ENCODE data around the gene SLC12A8. TPM values are rescaled to one million over a fixed set of nuclear protein-coding genes. Genes with fewer than 3 reads are reported as not detected.

SLC12A8 gene
- total and polyA plus RNA-seq, 10 of the 15 experiments (the other 5 are each of a cell fraction or from before 2014, with no cell fraction given), result 2.5 to 71.6 (median 50.1) TPM

DNA sequence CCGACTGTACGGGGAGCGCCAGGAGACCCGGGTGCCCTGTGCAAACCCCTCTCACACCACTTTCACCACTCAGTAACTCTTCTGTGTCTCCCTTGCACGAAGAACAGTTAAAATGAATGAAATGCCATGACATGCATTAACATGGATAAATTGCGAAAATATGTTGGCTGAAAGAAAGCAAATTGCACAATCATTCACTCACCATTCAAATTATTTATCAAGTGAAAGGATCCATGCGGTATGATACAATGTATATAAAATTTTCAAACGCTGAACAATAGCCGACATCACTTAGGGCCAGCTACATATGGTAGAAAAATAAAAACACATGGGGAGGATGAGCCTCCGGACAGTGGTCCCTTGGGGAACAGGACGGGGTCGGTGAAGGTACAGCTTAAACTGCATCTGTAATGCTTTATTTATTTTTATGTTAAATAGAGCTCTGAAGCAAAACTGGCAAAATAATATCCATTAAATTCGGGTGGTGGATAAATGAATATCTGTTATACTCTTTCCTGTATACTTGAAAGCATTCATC, 45.9 kb downstream of the SLC12A8 start (continued):
- TF ChIP-seq, protein P1, sequence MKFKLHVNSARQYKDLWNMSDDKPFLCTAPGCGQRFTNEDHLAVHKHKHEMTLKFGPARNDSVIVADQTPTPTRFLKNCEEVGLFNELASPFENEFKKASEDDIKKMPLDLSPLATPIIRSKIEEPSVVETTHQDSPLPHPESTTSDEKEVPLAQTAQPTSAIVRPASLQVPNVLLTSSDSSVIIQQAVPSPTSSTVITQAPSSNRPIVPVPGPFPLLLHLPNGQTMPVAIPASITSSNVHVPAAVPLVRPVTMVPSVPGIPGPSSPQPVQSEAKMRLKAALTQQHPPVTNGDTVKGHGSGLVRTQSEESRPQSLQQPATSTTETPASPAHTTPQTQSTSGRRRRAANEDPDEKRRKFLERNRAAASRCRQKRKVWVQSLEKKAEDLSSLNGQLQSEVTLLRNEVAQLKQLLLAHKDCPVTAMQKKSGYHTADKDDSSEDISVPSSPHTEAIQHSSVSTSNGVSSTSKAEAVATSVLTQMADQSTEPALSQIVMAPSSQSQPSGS (IDR thresholded peaks at IDR 0.05; ENCODE audit: low read length), result no peak
- TF ChIP-seq TCF7 (IDR thresholded peaks at IDR 0.05; ENCODE audit: borderline replicate concordance) (no peak), NFYA (IDR thresholded peaks at IDR 0.05; ENCODE audit: borderline replicate concordance, low read depth, low read length) (no peak)

DNA sequence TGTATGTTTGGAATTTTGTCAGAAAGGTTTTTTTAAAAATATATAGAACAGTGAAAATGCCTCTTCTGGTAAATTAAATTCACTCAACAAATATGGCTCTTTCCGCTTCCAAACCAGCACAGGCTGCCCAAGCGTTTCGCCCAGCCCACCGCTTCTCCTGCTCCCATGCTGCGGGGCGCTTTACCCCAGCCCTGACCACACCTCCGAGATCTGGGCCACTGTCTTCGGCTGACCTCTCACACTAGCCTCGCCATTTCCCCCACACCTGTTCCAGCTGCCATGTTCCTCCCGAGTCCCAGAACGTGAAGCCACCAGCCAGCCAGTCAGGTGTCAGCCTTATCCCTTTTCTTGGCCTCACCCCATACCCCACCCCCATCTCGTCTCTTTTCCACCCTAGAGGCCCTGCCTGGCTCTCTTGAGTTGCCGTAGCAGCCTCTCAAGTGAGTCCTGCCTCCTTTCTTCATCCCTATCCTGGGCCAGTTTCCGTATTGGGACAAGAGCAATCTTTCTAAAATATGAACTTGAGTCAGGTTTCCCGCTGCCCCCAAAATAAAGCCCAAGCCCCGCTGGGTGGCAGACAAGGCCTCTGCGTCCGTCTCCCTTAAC, 46.5 kb downstream of the SLC12A8 start:
- no peak overlapping the region for H3K4me2 ChIP-seq (ENCODE audit: control insufficient read depth, insufficient read depth)
- H3K9ac ChIP-seq (ENCODE audit: control insufficient read depth, insufficient read depth, low read length), result no peak overlapping the region
- H3K4me3 ChIP-seq, result no peak overlapping the region
- H3K36me3 ChIP-seq (ENCODE audit: control insufficient read depth in 2 of 2, insufficient read depth in 2 of 2, low read length in 1 of 2), result no peaks in the 10 kb centered on the region
- in situ Hi-C loops (cut with MboI), result no loop called here
- H3K79me2 ChIP-seq (ENCODE audit: control insufficient read depth, insufficient read depth, low read length), result no peaks in the 10 kb centered on the region
- no peak overlapping the region for H2AFZ ChIP-seq (ENCODE audit: control insufficient read depth, low read depth, low read length)
- SMC1A ChIA-PET (ENCODE audit: uncharacterized antibody, unreplicated experiment), result interaction anchor here (1.0 to 1.8 kb wide), 3 partner anchors 13 to 237 kb away, joined by 3 to 10 read pairs (median 3); no protein-coding TSS in a partner anchor
- RAD21 ChIA-PET (ENCODE audit: unreplicated experiment), result interaction anchor here (1.5 kb wide), 1 partner anchor 170 kb away, joined by 5 read pairs; no protein-coding TSS in a partner anchor
- CTCF ChIA-PET, result interaction anchor here (1.3 to 2.2 kb wide), 4 partner anchors 9 to 238 kb away, joined by 3 to 5 read pairs (median 4); no protein-coding TSS in a partner anchor
- DNase-seq (ENCODE audit: low read depth, low spot score) (no peak), FAIRE-seq (no peak), ATAC-seq (no peak)
- intact Hi-C loops (cut with micrococcal nuclease; ENCODE audit: unreplicated experiment), result loop anchor here (10.0 kb wide), 1 partner anchor 241 kb away; no protein-coding TSS in a partner anchor
- 92% methylated on average over 18 of the region's 18 CpGs for WGBS (ENCODE audit: insufficient coverage, insufficient replicate concordance, low lambda C conversion rate, missing lambda C conversion rate)
- BruUV-seq (replicated peaks), result no TSS peak
- no peaks in the 10 kb centered on the region for H3K27me3 ChIP-seq (replicated peaks in 1 of 2; ENCODE audit: control insufficient read depth in 2 of 2, insufficient read depth in 2 of 2, low read length in 1 of 2)
- H3K4me1 ChIP-seq (ENCODE audit: control insufficient read depth, insufficient read depth, low read length), result peaks cover 17% of the 10 kb centered on the region
- H4K20me1 ChIP-seq (ENCODE audit: control insufficient read depth, insufficient read depth), result no peaks in the 10 kb centered on the region
- H3K27ac ChIP-seq (ENCODE audit: control insufficient read depth, insufficient read depth), result no peak overlapping the region
- H3K9me3 ChIP-seq (replicated peaks; ENCODE audit: control insufficient read depth, insufficient read depth, low read length), result no peaks in the 10 kb centered on the region
- POLR2A ChIA-PET, result no interaction called here
- TF ChIP-seq SREBF1 (IDR thresholded peaks at IDR 0.05; ENCODE audit: low read length), result no peak
- no peak for TF ChIP-seq RBBP5 (conservative IDR thresholded peaks at IDR 0.05)
- TF ChIP-seq HDAC6 (IDR thresholded peaks at IDR 0.05; ENCODE audit: unreplicated experiment), result no peak
- TF ChIP-seq EED (IDR thresholded peaks at IDR 0.05; ENCODE audit: low read depth), result no peak
- TF ChIP-seq MYC (IDR thresholded peaks at IDR 0.05; ENCODE audit: insufficient read depth, insufficient read length, insufficient replicate concordance, low read length, severe bottlenecking), result no peak
- no peak for TF ChIP-seq JUNB (IDR thresholded peaks at IDR 0.05)
- no peak for TF ChIP-seq MTA2 (IDR thresholded peaks at IDR 0.05; ENCODE audit: low read depth)
- no peak for TF ChIP-seq NR2C2 (IDR thresholded peaks at IDR 0.05; ENCODE audit: borderline replicate concordance, control insufficient read depth, insufficient read length, low read depth)
- no peak for TF ChIP-seq CHD2 (IDR thresholded peaks at IDR 0.05; ENCODE audit: borderline replicate concordance, low read depth, low read length)
- TF ChIP-seq, protein P2, sequence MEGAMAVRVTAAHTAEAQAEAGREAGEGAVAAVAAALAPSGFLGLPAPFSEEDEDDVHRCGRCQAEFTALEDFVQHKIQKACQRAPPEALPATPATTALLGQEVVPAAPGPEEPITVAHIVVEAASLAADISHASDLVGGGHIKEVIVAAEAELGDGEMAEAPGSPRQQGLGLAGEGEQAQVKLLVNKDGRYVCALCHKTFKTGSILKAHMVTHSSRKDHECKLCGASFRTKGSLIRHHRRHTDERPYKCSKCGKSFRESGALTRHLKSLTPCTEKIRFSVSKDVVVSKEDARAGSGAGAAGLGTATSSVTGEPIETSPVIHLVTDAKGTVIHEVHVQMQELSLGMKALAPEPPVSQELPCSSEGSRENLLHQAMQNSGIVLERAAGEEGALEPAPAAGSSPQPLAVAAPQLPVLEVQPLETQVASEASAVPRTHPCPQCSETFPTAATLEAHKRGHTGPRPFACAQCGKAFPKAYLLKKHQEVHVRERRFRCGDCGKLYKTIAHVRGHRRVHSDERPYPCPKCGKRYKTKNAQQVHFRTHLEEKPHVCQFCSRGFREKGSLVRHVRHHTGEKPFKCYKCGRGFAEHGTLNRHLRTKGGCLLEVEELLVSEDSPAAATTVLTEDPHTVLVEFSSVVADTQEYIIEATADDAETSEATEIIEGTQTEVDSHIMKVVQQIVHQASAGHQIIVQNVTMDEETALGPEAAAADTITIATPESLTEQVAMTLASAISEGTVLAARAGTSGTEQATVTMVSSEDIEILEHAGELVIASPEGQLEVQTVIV (IDR thresholded peaks at IDR 0.05; ENCODE audit: borderline replicate concordance, partially characterized antibody), result no peak
- no peak for TF ChIP-seq SMC3 (IDR thresholded peaks at IDR 0.05; ENCODE audit: borderline replicate concordance, low read length)
- TF ChIP-seq EZH2 (IDR thresholded peaks at IDR 0.05; ENCODE audit: borderline replicate concordance, control insufficient read depth, low read depth, low read length), result no peak
- TF ChIP-seq, protein P3, sequence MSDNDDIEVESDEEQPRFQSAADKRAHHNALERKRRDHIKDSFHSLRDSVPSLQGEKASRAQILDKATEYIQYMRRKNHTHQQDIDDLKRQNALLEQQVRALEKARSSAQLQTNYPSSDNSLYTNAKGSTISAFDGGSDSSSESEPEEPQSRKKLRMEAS (IDR thresholded peaks at IDR 0.05; ENCODE audit: low read depth, low read length), result no peak
- no peak for TF ChIP-seq NFYB (IDR thresholded peaks at IDR 0.05; ENCODE audit: insufficient read depth, low read depth, low read length)
- no peak for TF ChIP-seq WRNIP1 (IDR thresholded peaks at IDR 0.05; ENCODE audit: borderline replicate concordance, low read depth, low read length)
- TF ChIP-seq ZNF384 (IDR thresholded peaks at IDR 0.05; ENCODE audit: borderline replicate concordance, low read depth, low read length), result no peak
